Fibroblast of villous mesenchyme (primary cell): Measurements from ENCODE around the gene OSTN. TPM values are rescaled to one million over a fixed set of nuclear protein-coding genes. Genes with fewer than 3 reads are reported as not detected.

ENCODE experiments used
- DNase-seq: peaks from one replicate; pipeline ENCODE4 v3.0.0-alpha.2; 2010; ENCODE audit warnings: low read depth
- H3K4me3 ChIP-seq: 2 replicates; pipeline ENCODE4 v1.5.1; 2011; ENCODE audit warnings: low read depth, mild to moderate bottlenecking, low read length
- CTCF ChIP-seq: IDR thresholded peaks from 2 replicates; pipeline ENCODE4 v1.5.1; 2012; ENCODE audit warnings: low read depth, mild to moderate bottlenecking, low read length; ENCODE audit not compliant: insufficient read depth
- total RNA-seq: library from RNA; depleted of rRNA; stranded (reverse); fragments of >200 nt; gene quantifications from 2 replicates; pipeline ENCODE4 v1.2.3, GENCODE V29; 2012

Gene OSTN, protein sequence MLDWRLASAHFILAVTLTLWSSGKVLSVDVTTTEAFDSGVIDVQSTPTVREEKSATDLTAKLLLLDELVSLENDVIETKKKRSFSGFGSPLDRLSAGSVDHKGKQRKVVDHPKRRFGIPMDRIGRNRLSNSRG
- total RNA-seq = not detected in 2 replicates

GRCh38 chr3:191198932-191199331, at the start of gene OSTN:
OSTN (plus strand) TSS chr3:191199241; CDS start chr3:191212533, 13,292 bp downstream.
- no peak for DNase-seq
- TF ChIP-seq CTCF = no peak
- no peak within 1 kb of the TSS for H3K4me3 ChIP-seq

DNA sequence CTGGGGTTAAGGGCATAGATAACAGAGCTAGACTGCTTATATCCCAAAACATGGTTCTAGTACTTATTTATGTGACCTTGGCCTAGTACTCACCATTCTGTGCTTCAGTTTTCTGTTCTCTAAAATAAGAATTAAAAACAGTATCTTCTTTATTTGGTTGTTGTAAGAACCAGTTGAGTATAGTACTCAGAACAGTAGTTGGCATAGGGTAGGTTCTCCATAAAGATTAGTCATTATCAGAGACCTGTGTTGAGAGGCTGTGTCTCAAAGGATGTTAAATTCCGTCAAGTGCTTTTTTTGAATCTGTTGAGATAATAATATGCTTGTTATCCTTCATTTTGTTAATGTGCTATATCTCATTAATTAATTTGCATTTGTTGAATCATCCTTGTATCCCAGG, 47.4 kb upstream of the OSTN start:
- no peak for DNase-seq
- no peak for TF ChIP-seq CTCF
- H3K4me3 ChIP-seq = no peak overlapping the region

- DNase-seq = no peak
- no peak overlapping the region for H3K4me3 ChIP-seq
- no peak for TF ChIP-seq CTCF
Measured at GRCh38 chr3:191154827-191155226, 44.2 kb upstream of the OSTN start.

DNA sequence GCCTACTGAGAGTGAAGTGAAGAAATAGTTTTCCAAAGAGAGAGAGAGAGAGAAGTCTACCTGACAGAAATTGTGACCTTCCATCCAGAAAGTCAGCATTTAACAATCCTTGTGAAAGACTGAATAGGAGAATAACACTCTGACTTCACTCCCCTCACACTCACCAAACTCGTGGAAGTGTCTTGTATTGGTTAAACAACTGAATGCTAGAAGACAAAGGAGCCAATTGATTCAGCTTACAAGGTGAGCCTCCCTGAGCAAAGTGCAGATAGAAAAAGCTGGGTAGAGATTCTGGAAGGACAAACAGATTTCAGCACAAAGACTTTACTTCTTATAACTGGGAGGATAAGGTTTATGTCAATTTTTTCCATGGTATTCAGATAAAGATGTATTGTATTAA, 40.8 kb upstream of the OSTN start:
- no peak for DNase-seq
- no peak overlapping the region for H3K4me3 ChIP-seq
- TF ChIP-seq CTCF = no peak

GRCh38 chr3:191158815-191159214, 40.2 kb upstream of the OSTN start:
- no peak overlapping the region for H3K4me3 ChIP-seq
- DNase-seq = no peak
- TF ChIP-seq CTCF = no peak

DNA sequence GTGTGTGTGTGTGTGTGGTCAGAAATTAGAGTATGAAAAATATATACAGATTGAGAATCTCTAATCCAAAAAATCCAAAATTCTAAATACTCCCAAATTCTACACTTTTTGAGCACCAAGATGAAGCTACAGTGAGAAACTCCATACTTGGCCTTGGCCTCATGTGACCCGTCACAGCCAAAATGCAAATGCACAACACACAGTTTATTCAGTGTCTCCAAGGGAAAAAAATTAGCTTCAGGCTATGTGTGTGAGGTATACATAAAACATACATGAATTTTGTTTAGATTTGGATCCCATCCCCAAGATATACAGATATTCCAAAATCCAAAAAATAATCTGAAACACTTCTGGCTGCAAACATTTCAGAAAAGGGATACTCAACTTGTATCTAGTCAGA, 33.2 kb upstream of the OSTN start:
- no peak for TF ChIP-seq CTCF
- no peak for DNase-seq
- H3K4me3 ChIP-seq = no peak overlapping the region

DNA sequence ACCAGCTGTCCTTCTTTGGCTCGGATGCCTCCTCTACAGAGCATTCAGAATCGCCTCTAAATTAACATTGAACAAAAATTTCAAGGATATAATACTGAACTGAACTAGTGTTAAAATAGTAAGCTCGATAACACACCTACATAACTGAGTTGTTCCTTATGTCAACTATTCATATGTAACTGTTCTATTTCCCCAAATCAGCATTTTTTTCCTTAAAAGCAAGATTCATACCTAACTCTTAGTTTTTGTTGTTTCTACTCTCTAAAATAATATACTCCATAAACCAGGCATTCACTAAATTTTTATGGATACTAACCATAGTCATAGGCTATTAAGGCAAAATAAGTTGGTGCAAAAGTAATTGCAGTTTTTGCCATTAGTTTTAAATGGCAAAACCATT, 32.7 kb upstream of the OSTN start:
- no peak for TF ChIP-seq CTCF
- DNase-seq = no peak

More for the DNA sequence above, 32.7 kb upstream of the OSTN start:
- no peak overlapping the region for H3K4me3 ChIP-seq
